K562 (cell line): Measurements from ENCODE around the gene SLCO2B1. TPM values are rescaled to one million over a fixed set of nuclear protein-coding genes. Genes with fewer than 3 reads are reported as not detected.

Experiments
- ATAC-seq: fragments of 200-7000 bp; cut with Tn5 transposase; 3 replicates; pipeline ENCODE4 v1.9.1; 2020; ENCODE audit warnings: moderate library complexity
- BruUV-seq: library from RNA; stranded (reverse); fragments of 400-500 nt; replicated peaks from 2 replicates; lab custom pipeline; 2021; lab: Mats Ljungman, UMichigan
- CTCF ChIA-PET: fragments of 300-600 bp; formaldehyde crosslinking; extraction: SDS; loops from one replicate; lab custom pipeline; 2021; ENCODE audit warnings: low intra/inter-chr PET ratio; lab: Yijun Ruan, JAX
- POLR2A ChIA-PET: fragments of 300-600, 350-650 bp; sonication (Branson Sonifier 250); formaldehyde crosslinking; extraction: SDS; loops from one replicate; lab custom pipeline; 2021; ENCODE audit warnings: antibody characterized with exemption, inconsistent platforms; lab: Yijun Ruan, JAX
- DNase-seq, 4 experiments: peaks; one replicate each; pipeline versions ENCODE4 v3.0.0 to v3.0.0-alpha.2; 2011 to 2018; ENCODE audit warnings: low spot score in 3 of 4, mixed read lengths in 3 of 4; ENCODE audit errors: extremely low read depth in 1 of 4
- FAIRE-seq: peaks from 2 replicates; lab custom pipeline; 2011; peaks lifted over from hg19 to GRCh38; lab: Jason Lieb, UNC
- H2AFZ ChIP-seq: 2 replicates; pipeline ENCODE4 v1.6.0; 2011; ENCODE audit warnings: low read depth, low read length, control low read depth, inconsistent platforms
- H3K27ac ChIP-seq: fragments of 200-600 bp; 3 replicates; pipeline ENCODE4 v1.8.0; 2011; ENCODE audit warnings: low read depth, mild to moderate bottlenecking, control low read depth, inconsistent platforms, low read length, moderate library complexity, mixed read lengths; ENCODE audit errors: extremely low read depth
- H3K27me3 ChIP-seq, 2 experiments: fragments of 300-600 bp in 1 of 2; 2 replicates in 1 of 2; 3 replicates in 1 of 2; pipeline versions ENCODE4 v1.6.0 to v1.8.0; 2011; ENCODE audit warnings: inconsistent platforms in 2 of 2, low read length in 2 of 2, mild to moderate bottlenecking in 1 of 2, mixed read lengths in 1 of 2, moderate library complexity in 1 of 2; ENCODE audit not compliant: control insufficient read depth in 2 of 2, insufficient read depth in 2 of 2
- H3K36me3 ChIP-seq: fragments of 300-600 bp; 3 replicates; pipeline ENCODE4 v1.8.0; 2011; ENCODE audit warnings: mild to moderate bottlenecking, low read length, inconsistent platforms; ENCODE audit not compliant: control insufficient read depth, insufficient read depth
- H3K4me1 ChIP-seq, 2 experiments: fragments of 200-600 bp in 1 of 2; replicated peaks in 1 of 2; 2 replicates in 1 of 2; 3 replicates in 1 of 2; pipeline versions ENCODE4 v1.5.1 to v1.8.0; 2011; ENCODE audit warnings: inconsistent platforms in 2 of 2, low read length in 2 of 2, mild to moderate bottlenecking in 1 of 2, mixed read lengths in 1 of 2, moderate library complexity in 1 of 2; ENCODE audit not compliant: control insufficient read depth in 2 of 2, insufficient read depth in 2 of 2
- H3K4me2 ChIP-seq: 2 replicates; pipeline ENCODE4 v1.6.1; 2011; ENCODE audit warnings: low read length, control low read depth, inconsistent platforms, mixed read lengths; ENCODE audit not compliant: insufficient read depth
- H3K4me3 ChIP-seq: fragments of 200-600 bp; sonication (generic), shearing (Covaris generic); 2 replicates; pipeline ENCODE4 v1.5.1; 2016; ENCODE audit warnings: control low read depth, inconsistent platforms
- H3K79me2 ChIP-seq: fragments of 200-600 bp; 3 replicates; pipeline ENCODE4 v1.8.0; 2011; ENCODE audit warnings: low read length, inconsistent platforms; ENCODE audit not compliant: control insufficient read depth, insufficient read depth
- H3K9ac ChIP-seq, 2 experiments: 2 replicates each; pipeline versions ENCODE4 v1.6.0 to v1.6.1; 2011; ENCODE audit warnings: low read depth in 2 of 2, low read length in 2 of 2, control low read depth in 1 of 2, inconsistent platforms in 1 of 2, mild to moderate bottlenecking in 1 of 2, mixed read lengths in 1 of 2; ENCODE audit not compliant: insufficient read depth in 1 of 2
- H3K9me1 ChIP-seq: one replicate; pipeline ENCODE4 v1.6.0; 2011; ENCODE audit warnings: inconsistent platforms, mild to moderate bottlenecking, low read length, moderate library complexity; ENCODE audit not compliant: control insufficient read depth, insufficient read depth
- H3K9me3 ChIP-seq: replicated peaks from 2 replicates; pipeline ENCODE4 v1.5.1; 2011; ENCODE audit warnings: low read depth, low read length, inconsistent platforms; ENCODE audit not compliant: control insufficient read depth, insufficient read depth
- H4K20me1 ChIP-seq: replicated peaks from 2 replicates; pipeline ENCODE4 v1.6.1; 2011; ENCODE audit warnings: low read length, inconsistent platforms, mixed read lengths; ENCODE audit not compliant: control insufficient read depth, insufficient read depth
- COPS2 ChIP-seq: fragments of 450-650 bp; conservative IDR thresholded peaks from 2 replicates; pipeline ENCODE4 v1.6.1; 2016; ENCODE audit warnings: mild to moderate bottlenecking, moderate library complexity
- HNRNPLL ChIP-seq: fragments of 200-400 bp; formaldehyde crosslinking; IDR thresholded peaks from 2 replicates; pipeline ENCODE4 v1.6.1; 2017; ENCODE audit warnings: low read length, low read depth, mild to moderate bottlenecking; ENCODE audit not compliant: poor library complexity, severe bottlenecking
- ZNF121 ChIP-seq: sonication (generic); formaldehyde crosslinking; conservative IDR thresholded peaks from 2 replicates; pipeline ENCODE4 v1.8.0; 2022; ENCODE audit warnings: missing genetic modification reagents
- WGBS: fragments of 100-300 bp; shearing (Covaris generic); methylation state at CpG from one replicate; pipeline ENCODE4 v1.1.6; 2016; ENCODE audit warnings: low coverage, mixed read lengths; ENCODE audit not compliant: insufficient coverage; ENCODE audit errors: missing lambda C conversion rate; 5-methylcytosine and 5-hydroxymethylcytosine counted together
- in situ Hi-C: fragments of 300-500 bp; cut with MboI; formaldehyde crosslinking; loops from 4 replicates; pipeline ENCODE4 v1.15.0; 2018; ENCODE audit warnings: inconsistent platforms, mixed read lengths
- intact Hi-C: fragments of 100-400 bp; cut with micrococcal nuclease; formaldehyde crosslinking; loops from 2 replicates; pipeline ENCODE4 v1.14.2; 2022
- polyA plus RNA-seq, 8 experiments: library from polyadenylated mRNA; depleted of rRNA in 4 of 8; stranded (reverse) in 5 of 8; unstranded in 3 of 8; fragments of >200 nt; fragmentation: Nextera tagmentation in 2 of 8; fragmentation: Illumina TruSeq in 1 of 8; extraction: Ambion mirVana in 2 of 8; extraction: Trizol in 1 of 8; gene quantifications; 2 replicates each; pipeline versions ENCODE4 v1.2.1 to v1.2.3, GENCODE V29; 2011 to 2014; ENCODE audit warnings: inconsistent platforms in 1 of 8, missing spikeins in 1 of 8
- total RNA-seq, 7 experiments: library from RNA; depleted of rRNA in 6 of 7; stranded (reverse); fragments of >200 nt in 6 of 7; fragmentation: Illumina TruSeq in 2 of 7; extraction: Trizol in 2 of 7; gene quantifications; 2 replicates each; pipeline versions ENCODE4 v1.2.1 to v1.2.3, GENCODE V29; 2011 to 2021; ENCODE audit warnings: low replicate concordance in 1 of 7

The SLCO2B1 gene
- total and polyA plus RNA-seq, 9 of the 15 experiments (the other 6 are each of a cell fraction or from before 2014, with no cell fraction given), result 0.70 to 14.7 (median 7.6) TPM

DNA sequence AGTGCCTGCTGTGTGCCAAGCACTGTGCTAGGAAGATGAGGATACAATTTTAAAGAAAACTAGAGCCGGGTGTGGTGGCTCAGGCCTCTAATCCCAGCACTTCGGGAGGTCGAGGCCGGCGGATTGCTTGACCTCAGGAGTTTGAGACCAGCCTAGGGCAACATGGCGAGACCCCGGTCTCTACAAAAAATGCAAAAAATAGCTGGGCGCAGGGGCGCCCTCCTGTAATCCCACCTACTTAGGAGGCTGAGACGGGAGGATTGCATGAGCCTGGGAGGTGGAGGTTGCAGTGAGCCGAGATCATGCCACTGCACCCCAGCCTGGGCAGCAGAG lies 98.0 kb downstream of the SLCO2B1 start:
- H2AFZ ChIP-seq, result no peak overlapping the region
- H3K9me1 ChIP-seq, result no peaks in the 10 kb centered on the region
- no TSS peak for BruUV-seq
- no peak overlapping the region for H3K9ac ChIP-seq
- H3K79me2 ChIP-seq, result no peaks in the 10 kb centered on the region
- H3K36me3 ChIP-seq, result no peaks in the 10 kb centered on the region
- peak; percentile 72 for TF ChIP-seq ZNF121 (CRISPR knock-in tag)
- TF ChIP-seq HNRNPLL, result no peak
- no peak overlapping the region for H3K4me2 ChIP-seq
- no peaks in the 10 kb centered on the region; a peak in 1 of 5 replicates for H3K4me1 ChIP-seq
- ChIA-PET CTCF (interaction anchor here (0.5 to 4.2 kb wide), 15 partner anchors 34 to 796 kb away, joined by 3 to 92 read pairs (median 5); no protein-coding TSS in a partner anchor), POLR2A (interaction anchor here (0.5 to 1.3 kb wide), 4 partner anchors 9 to 845 kb away, joined by 3 to 11 read pairs (median 4); no protein-coding TSS in a partner anchor)
- no peak overlapping the region for H3K27ac ChIP-seq
- no peaks in the 10 kb centered on the region; the same call in 1 of the 2 replicates for H3K9me3 ChIP-seq
- ATAC-seq, result no peak
- no peak overlapping the region for H3K4me3 ChIP-seq
- 16% methylated on average over 11 of the region's 11 CpGs for WGBS
- DNase-seq, result no peak
- intact Hi-C loops, result loop anchor here (1.0 to 10.0 kb wide), 5 partner anchors 42 to 544 kb away; no protein-coding TSS in a partner anchor
- peaks cover 5 to 6% of the 10 kb centered on the region in 2 experiments for H3K27me3 ChIP-seq
- in situ Hi-C loops, result loop anchor here (5.0 kb wide), 2 partner anchors 227 to 322 kb away; no protein-coding TSS in a partner anchor
- no peaks in the 10 kb centered on the region; the same call in 1 of the 2 replicates for H4K20me1 ChIP-seq
- FAIRE-seq, result no peak

DNA sequence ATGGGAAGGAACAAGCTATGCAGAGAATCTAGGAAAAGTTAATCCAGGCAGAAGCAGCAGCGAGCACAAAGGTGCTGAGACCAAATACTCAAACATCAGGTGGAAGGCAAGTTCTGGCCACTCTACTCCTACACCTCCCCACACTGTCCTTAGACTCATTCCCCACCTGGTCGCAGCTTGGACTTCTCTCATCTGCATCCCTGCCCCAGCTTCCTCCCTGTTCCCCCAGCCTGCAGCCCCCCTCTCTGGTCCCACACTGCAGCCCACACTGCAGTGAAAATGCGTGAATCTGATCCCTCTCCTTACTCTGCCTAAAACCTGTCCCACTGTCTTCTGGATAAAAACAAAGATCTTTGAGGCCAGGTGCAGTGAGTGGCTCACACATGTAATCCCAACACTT lies 98.8 kb downstream of the SLCO2B1 start:
- in situ Hi-C loops (loop anchor here (5.0 kb wide), 2 partner anchors 227 to 322 kb away; no protein-coding TSS in a partner anchor), intact Hi-C loops (loop anchor here (5.0 to 10.0 kb wide), 2 partner anchors 42 to 545 kb away; no protein-coding TSS in a partner anchor)
- Histone ChIP-seq H3K79me2 (no peaks in the 10 kb centered on the region), H3K4me2 (no peak overlapping the region), H3K36me3 (no peaks in the 10 kb centered on the region), H3K9me3 (peaks cover 2% of the 10 kb centered on the region; the same call in 1 of the 2 replicates), H3K4me1 (no peaks in the 10 kb centered on the region; a peak in 1 of 5 replicates), H2AFZ (no peak overlapping the region), H3K9ac (no peak overlapping the region), H3K27me3 (no peaks in the 10 kb centered on the region; a peak in 2 of 5 replicates), H3K27ac (no peak overlapping the region), H3K9me1 (no peaks in the 10 kb centered on the region), H4K20me1 (no peaks in the 10 kb centered on the region), H3K4me3 (no peak overlapping the region)
- FAIRE-seq (no peak), DNase-seq (no peak), ATAC-seq (no peak)
- ChIA-PET CTCF (interaction anchor here (1.7 to 4.2 kb wide), 5 partner anchors 35 to 547 kb away, joined by 9 to 92 read pairs (median 31); no protein-coding TSS in a partner anchor), POLR2A (interaction anchor here (0.7 kb wide), 1 partner anchor 19 kb away, joined by 3 read pairs; no protein-coding TSS in a partner anchor)
- BruUV-seq, result no TSS peak
- 3% methylated on average over 3 of the region's 3 CpGs for WGBS
- no peak for TF ChIP-seq COPS2
